SK-MEL-5 (cell line): Measurements from ENCODE around the gene GTF3C1. TPM values are rescaled to one million over a fixed set of nuclear protein-coding genes. Genes with fewer than 3 reads are reported as not detected.

Experiments used
- DNase-seq: peaks from one replicate; pipeline ENCODE4 v3.0.0-alpha.2; 2016; ENCODE audit warnings: low read depth, low spot score
- in situ Hi-C: cut with HindIII; loops from 2 replicates; pipeline ENCODE4 v1.10.0; 2016; ENCODE audit warnings: low sequenced_read_pairs, high pct_unique_total_duplicates, low pct_unique_long_range_greater_than_20kb
- total RNA-seq: library from RNA; depleted of rRNA; stranded (reverse); fragments of >200 nt; shearing (Covaris generic); gene quantifications from 2 replicates; pipeline ENCODE4 v1.2.3, GENCODE V29; 2014

GTF3C1 gene
- total RNA-seq, 1 experiment from 2014 or later: 33.9 TPM

DNA sequence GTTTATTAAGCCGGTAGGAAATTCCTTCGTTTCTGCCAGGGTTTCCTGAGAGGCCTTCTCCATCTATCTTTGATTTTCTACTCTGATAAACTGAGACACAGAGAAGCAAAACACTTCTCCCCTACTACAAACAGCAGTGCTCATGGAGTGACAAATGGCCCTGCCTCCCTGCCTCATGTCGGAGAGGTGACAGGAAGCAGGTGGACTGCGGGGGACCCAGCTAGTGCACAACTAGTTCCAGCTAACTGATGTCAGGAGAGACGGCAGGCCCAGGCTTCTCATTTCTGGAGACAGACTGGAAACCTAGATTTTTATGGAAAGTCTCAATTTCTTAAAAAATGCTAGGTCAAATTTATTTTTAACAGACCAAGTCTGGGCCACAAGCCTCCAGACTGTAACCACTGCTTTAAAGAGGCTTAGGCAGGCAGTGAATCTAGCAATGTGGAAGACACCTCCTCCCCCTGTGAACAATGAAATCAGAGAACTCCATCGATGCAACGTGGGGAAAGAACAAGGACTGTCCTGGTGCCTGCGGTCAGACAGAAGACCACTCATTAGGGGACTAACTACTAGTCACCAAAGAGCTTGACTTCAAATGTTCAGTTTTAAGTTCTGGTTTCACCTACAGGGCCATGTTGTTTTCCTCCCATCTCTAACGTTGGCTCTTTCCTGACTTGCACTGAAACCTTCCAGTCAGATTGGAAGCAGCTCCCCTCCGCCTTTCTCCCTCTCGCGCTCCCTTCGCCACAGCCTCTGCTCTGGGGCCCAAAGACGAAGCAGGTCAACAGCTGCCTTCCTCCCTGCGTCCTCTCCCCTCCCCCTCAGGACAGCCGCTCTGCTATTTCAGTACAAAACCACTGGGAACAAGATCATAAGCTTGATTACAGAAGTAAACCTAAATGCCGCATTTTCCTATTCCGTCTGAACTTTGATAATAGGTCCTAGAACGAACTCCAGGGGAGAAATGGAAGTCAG is 17.6 kb downstream of the GTF3C1 start:
- in situ Hi-C loops: no loop called here
- no peak for DNase-seq

DNA sequence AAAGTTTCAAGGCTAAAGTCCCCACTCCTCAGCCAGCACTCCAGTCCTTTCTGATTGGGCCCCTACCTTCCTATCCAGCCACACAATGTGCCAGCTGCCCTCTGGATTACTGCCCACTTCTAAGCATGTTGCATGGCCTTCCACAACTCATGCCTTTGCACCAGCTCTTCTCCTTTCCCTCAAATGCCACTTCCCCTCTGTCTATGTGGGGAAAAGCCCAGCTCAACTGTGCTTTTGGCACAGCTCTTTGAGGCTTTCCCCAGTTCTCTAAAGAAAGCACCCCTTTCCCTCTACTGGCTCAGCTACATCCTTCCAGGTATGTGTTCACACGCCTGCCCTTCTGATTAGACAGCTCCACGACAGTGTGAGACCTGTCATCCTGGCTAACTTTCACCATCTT is 18.5 kb downstream of the GTF3C1 start:
- no peak for DNase-seq
- in situ Hi-C loops: no loop called here

DNA sequence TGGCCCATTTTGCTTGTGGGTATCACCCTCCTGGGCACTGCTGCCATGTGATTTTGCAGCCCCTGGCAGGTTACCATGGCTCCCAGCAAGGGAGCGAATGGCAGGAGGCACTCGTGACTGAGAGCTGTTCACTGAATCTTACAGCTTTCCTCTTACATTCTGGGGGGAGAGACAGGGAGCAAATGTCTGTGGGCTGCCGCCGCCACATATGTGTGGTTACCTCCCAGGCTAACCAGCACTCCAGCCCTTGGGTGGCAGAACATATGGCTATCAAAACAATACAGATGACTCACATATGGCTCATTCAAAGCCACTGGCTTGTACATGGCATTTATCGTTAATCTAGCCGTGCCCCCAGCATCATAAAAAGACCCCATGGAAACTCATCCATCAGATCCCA is 19.8 kb downstream of the GTF3C1 start:
- no peak for DNase-seq

DNA sequence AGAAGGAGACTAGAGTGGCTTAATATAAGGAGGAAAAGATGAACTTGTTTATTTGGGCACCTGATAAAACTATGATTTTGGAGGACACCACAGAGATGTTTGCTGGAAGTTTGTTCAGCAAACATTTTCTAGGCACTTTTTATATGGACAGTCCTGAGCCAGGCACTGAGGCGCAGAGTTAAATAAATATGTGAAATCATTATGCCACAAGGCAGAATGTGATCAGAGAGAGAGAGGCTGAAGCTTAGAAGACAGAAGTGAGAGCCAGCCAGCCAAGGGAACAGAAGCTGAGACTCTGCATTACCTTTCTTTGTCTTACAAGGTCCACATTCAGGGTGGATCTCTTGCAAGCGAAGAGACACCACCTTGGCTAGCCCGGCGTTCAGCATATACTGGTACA is 21.4 kb downstream of the GTF3C1 start:
- in situ Hi-C loops: no loop called here
- no peak for DNase-seq

More for the DNA sequence above, 19.8 kb downstream of the GTF3C1 start:
- in situ Hi-C loops: no loop called here

DNA sequence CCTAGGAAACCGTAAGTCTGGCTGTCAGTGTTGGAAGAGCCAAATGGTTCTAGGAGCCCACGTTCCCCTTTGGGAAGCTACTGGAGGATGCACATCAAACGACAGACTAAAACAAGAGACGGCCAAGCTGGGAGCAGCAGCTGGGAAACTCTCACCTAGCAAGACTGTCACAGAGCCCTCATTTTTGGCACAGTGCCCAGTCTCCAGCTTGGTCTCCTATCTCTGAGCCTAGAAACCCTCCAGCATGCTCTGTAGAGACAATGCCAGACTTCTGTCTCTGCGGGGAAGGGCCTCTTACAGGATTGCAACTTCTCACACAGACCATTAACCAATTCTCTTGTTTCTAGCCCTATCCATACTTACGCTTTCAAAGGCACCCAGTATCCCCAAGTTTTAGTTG is 23.5 kb downstream of the GTF3C1 start:
- no peak for DNase-seq
- in situ Hi-C loops: no loop called here

DNA sequence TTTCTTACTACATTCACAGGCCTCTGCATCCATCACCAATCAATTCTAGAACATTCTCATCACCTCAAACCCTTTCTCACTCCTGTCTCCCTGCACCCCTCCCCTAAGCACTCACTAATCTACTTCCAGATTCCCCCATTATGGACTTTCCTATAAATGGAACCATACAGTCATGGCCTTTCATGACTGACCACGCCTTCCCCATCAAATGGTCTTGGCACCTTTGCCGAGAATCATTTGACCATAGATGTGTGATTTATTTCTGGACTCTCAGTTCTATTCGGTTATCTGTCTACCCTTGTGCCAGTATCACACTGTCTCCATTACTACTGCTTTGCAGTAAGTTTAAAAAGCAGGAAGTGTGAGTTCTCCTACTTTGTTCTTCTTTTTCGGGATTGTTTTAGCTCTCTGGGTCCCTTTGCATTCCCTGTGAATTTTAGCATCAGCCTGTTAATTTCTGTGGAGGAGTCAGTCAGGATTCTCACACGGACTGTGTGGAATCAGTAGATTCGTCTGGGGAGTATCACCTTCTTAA is 27.5 kb downstream of the GTF3C1 start:
- DNase-seq: no peak
- in situ Hi-C loops: no loop called here

DNA sequence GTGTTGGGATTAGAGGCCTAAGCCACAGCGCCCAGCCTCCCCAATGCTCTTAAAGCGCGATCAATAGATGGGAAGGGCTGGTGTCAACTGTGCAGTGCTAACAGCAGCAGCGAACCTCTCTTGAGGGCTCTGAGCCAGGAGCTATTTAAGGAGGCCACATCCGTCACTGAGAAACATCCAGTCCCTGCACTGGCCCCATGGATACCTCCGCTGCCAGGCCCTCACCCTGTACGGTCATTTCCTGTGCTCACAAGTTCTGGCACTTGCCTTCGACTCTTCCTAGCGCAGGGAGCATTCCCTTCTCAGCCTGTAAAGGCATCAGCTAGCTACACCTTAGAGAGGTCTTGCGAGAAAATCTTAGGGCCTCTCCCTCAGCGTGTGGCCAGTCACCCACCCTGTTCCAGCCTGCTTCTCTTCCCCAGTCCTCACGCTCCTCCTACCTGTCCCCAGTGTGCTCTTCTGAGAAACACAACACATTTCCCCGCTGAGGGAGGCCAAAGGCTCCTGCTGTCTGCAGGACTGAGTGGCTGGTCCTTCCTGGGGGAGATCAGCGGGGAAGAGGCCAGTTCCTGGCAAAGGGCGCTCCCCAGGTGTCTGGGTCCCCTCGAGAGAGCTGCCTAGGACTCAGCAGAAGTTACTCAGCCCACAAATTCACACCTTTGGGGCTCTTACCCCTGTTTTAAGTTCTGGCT is 28.6 kb downstream of the GTF3C1 start:
- in situ Hi-C loops: no loop called here
- no peak for DNase-seq

DNA sequence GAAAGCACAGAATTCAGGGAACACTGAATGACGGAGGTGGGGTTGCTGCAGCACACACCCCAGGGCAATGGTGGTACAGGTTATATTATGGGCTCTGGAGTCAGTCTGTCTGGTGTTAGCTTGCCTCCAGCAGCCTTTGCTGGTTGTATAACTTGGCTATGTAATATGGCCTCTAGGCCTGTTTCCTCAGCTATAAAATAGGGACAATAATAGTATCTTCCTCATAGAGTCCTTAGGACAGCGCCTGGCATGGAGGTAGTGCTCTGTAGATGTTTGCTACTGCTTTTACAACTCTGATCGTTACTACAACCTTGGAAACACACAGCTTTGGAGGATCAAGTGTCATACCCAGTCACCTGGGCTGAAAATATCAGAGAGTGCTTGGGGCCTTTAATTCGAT is 31.5 kb downstream of the GTF3C1 start:
- in situ Hi-C loops: no loop called here
- no peak for DNase-seq

DNA sequence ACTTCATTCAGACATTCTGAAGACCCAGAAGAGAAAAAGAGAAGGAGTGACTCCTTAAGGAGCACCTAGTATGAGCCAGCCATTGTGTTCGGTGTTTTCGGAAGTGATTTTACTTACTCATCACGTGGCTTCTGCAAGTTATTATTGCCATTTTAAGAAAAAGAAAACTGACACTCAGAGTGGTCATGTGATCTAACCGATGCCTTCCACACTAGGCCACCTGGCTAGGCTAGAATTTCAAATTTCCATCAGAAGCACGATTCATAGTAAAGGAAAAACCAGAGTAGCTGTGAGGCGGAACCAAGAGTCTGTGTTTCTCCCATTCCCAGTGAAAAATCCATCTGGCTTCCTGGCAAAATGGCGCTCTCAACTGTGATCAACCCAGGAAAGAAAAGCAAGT is 32.0 kb downstream of the GTF3C1 start:
- in situ Hi-C loops: no loop called here
- DNase-seq: no peak

DNA sequence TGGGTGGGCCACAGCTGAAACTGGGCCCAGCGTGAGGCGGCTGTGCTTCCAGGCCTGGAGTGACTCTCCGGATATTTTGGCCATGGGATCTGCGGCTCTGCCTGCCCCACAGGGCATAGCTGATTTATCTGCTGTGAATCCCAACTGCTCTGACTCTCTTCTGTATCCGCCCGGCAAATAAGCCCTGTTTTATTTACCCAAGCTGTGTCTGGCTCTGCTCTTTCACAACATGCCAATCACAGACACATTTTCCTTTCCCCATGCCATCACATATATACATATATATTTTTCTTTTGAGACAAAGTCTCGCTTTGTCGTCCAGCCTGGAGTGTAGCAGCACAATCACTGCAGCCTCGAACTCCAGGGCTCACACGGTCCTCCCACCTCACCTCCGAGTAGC is 33.3 kb downstream of the GTF3C1 start:
- in situ Hi-C loops: no loop called here
- DNase-seq: no peak

DNA sequence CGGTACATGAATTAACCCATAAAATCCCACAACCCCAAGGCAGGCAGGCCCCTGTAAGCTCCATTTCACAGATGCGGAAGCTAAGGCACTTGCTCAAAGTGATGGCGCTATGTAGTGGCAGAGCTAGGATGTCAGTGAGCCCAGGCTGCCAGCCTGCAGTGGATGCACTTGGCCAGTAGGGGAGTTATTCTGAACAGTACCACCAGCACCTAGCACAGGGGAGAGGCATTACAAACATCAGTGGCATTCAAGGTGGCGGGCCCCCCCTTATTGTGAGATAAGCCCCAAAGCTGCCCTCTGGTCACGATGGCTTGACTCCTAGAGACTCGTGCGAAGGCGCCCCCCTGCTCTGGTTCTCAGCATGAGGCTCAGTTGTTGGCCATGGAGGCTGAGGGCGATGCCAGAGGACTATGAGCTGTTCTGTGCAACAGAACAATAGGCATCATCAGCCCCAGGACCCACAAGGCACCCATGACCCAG is 33.8 kb downstream of the GTF3C1 start:
- in situ Hi-C loops: no loop called here
- peak; percentile 51 for DNase-seq

DNA sequence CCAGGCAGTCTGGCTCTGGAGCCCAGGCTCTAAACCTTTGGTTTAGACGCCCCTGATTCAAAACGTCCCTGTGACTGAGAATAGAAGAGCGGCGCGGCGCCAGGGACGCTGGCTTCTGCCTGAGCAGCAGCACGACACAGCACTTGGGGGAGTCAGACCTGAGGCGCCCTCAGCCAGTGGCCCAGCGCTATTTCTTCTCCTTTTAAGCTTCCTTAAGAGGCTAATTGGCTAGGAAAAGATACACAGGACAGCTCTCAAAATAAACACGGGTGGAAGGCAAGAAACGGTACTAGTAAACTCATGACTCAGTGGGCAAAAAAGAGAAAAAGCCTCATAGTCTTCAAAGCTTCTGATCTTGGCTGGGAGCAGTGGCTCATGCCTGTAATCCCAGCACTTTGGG is 34.9 kb downstream of the GTF3C1 start:
- no peak for DNase-seq
- in situ Hi-C loops: no loop called here

DNA sequence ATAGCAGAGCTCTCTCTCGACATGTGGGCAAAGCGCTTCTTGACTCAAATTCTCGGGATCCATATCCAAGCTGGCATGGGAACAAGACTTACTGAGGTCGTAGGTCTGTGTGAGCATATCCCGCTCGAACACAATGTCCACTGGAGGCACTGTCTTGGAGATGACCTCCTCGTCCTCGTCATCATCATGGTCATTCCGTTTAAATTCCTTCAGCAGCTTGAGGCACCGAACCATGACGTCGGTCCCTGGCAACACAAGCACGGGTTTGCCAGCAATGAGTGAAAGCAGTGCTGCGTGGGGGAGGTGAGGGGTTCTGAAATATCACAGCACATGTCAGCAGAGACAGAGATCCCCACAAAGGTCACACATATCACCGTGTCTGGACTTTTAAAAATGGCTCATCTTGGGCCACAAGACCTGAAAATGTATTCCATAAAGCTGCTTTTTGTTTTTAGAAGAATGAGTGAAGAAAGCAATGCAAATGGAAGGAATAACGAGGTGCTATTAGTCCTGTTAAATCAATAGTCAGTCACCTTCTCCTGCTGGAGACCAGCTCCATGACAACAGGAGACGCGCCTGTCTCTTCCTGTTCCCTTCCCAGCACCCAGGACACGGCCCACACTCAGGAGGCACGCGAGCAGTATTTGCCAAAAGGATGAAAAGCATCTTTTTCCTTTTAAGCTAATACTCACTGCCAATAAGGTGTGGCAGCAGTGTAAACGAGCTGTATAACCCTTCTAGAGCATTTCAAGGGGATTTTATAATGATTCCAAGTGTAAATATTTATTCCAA is 37.9 kb downstream of the GTF3C1 start:
- in situ Hi-C loops: no loop called here
- DNase-seq: no peak

DNA sequence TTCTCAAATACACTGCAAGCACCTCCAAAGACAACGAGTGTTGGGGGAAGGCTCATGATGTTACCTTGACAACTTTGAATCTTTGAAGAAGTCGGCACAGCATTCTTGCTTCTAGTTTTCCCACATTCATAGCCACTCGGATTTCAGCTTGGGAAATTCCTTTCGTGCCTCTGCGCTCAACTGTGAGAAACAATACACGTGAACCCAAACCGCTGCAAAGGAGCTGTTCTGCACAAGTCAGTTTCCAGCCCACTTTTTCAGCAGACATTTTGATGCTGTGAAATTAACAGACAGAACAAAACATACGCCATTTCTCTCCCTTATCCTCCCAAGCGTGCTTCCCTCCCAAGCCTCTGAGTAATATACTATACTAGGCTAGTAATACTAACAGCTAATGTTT is 41.2 kb downstream of the GTF3C1 start:
- in situ Hi-C loops: no loop called here
- DNase-seq: no peak

DNA sequence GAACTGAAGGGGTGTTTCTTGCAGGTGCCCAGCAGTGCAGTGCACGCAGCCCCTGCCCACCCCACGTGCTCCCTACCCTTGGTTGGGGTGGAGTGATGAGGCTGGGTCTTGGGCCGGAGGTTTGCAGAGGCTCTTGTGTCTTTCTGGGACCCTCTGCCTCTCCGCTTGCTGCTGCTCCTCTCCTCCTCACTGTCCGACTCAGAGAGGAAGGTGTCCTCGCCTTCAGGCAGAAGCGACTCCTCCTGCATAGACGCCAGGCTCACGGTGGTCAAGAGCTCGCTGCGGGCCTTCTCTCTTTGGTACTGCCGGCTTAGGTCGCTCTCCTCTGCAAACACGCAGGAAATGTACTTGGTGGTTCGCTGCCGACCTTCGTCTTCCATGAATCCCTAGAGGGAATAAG is 42.9 kb downstream of the GTF3C1 start:
- no peak for DNase-seq
- in situ Hi-C loops: no loop called here

DNA sequence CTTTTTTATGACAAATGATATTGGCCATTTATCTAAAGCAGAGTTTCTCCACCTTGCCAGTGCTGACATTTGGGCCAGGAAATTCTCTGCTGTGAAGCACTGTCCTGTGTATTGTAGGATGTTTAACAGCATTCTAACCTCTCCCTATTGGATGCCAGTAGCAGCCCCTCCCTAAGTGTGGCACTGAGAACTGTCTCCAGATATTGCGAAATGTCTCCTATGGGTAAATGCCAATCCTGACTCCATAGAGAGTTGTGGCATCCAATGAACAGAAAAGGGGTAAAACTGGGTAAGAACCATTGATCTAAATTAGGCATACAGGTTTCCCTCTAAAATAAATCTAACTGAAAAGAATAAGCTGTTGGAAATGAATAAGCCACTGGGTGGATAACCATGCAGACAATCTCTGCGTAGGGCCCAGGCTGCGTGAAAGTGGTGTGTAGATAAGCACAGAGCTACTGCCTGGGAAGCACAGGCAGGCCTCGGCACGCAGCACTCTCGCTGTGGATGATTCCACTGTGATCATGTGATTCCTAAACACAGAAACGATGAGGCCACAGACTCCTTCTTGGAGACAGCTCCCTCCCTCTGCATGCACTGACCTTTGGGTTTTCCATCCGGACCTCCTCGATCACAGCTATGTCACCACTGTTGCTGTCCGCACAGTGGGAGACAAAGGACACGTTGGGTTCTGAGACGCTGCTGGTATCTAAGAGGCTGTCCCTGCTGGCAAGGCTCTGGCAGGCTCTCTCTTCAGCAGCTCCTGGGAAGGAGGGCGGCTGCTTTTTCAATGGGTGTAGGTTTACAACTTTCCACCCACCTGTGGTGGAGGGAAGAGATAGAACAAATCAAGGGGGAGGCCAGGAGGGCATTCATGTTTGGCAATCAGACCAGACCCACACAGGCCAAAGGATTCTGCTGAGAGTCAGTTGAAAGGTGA is 44.1 kb downstream of the GTF3C1 start:
- in situ Hi-C loops: no loop called here
- DNase-seq: no peak

DNA sequence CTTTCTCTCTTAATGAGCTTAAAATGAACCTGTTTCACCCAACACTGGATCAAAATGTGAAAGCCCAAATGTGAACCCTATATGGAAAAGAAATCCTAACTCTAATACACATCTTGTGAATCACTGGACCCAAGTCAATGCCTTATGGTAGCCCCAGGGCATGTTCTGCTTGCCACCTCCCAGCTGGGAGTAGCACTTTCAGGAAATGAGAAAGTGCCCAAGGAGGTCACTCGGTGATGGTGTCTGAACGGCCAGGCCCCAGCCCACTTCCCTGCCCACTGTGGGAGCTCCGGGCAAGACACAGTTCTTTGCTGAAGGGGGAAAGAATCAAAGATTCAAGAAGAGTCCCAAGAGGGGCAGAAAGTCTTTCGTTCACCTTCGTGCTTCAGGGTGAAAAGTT is 46.1 kb downstream of the GTF3C1 start:
- DNase-seq: no peak
- in situ Hi-C loops: no loop called here
